Suprapubic skin (tissue), 3 donors: ENCODE data around the gene DHDH.

Experiments
- CTCF ChIP-seq, 2 donors: fragments of 200-600 bp in 1 of 2; fragments of 450-650 bp in 1 of 2; sonication (generic) in 1 of 2; IDR thresholded peaks; one replicate each; pipeline ENCODE4 v1.5.1; 2016 to 2019; ENCODE audit warnings: antibody characterized with exemption in 2 of 2, mild to moderate bottlenecking in 1 of 2, moderate library complexity in 1 of 2
- POLR2A ChIP-seq, 2 donors: fragments of 450-650 bp; IDR thresholded peaks; one replicate each; pipeline ENCODE4 v1.6.1; 2017; ENCODE audit warnings: antibody characterized with exemption in 2 of 2, mild to moderate bottlenecking in 2 of 2, moderate library complexity in 2 of 2

GRCh38 chr19:48925240-48925843 lies 8.2 kb upstream of the DHDH start:
- TF ChIP-seq CTCF (IDR thresholded peaks at IDR 0.05) (no peak), POLR2A (IDR thresholded peaks at IDR 0.05) (no peak)
